Central memory CD8-positive, alpha-beta T cell (primary cell): ENCODE results near the gene NUDT11.
"Not testable (repeated sequence)": the region's sequence is repeated elsewhere in the genome, so short reads cannot be mapped to it uniquely, and the experiment has no call there.

ENCODE experiments used
- ATAC-seq: fragments of 150-1000 bp; cut with Tn5 transposase; replicated peaks from 2 replicates; pipeline ENCODE4 v1.10.0; 2022; ENCODE audit warnings: mild to moderate bottlenecking, moderate FRiP score, moderate number of reproducible peaks; ENCODE audit not compliant: poor library complexity, severe bottlenecking; ENCODE audit errors: extremely low read depth
- DNase-seq, 2 donors: peaks; one replicate each; pipeline ENCODE4 v3.0.0; 2021; ENCODE audit warnings: low spot score in 2 of 2
- H3K27ac Mint-ChIP-seq: one replicate; pipeline ENCODE4 v1.8.0; 2022; ENCODE audit warnings: low read depth, mild to moderate bottlenecking, moderate library complexity, mixed read lengths
- H3K27me3 Mint-ChIP-seq: one replicate; pipeline ENCODE4 v1.8.0; 2022; ENCODE audit warnings: mixed read lengths
- H3K36me3 Mint-ChIP-seq: one replicate; pipeline ENCODE4 v1.8.0; 2022; ENCODE audit warnings: mild to moderate bottlenecking, moderate library complexity, mixed read lengths; ENCODE audit not compliant: insufficient read depth
- H3K4me1 Mint-ChIP-seq: one replicate; pipeline ENCODE4 v1.8.0; 2022; ENCODE audit warnings: mixed read lengths
- H3K4me3 Mint-ChIP-seq: one replicate; pipeline ENCODE4 v1.8.0; 2022; ENCODE audit warnings: mild to moderate bottlenecking, moderate library complexity, mixed read lengths
- H3K9me3 Mint-ChIP-seq: one replicate; pipeline ENCODE4 v1.8.0; 2022; ENCODE audit warnings: mixed read lengths

NUDT11 gene

GRCh38 chrX:51496501-51497291 is at the start of gene NUDT11:
TSS of gene NUDT11 (minus strand) at chrX:51496592. CDS start at chrX:51496444, 148 bp downstream.
- Mint-ChIP-seq H3K36me3 (no peaks in the 10 kb centered on the region), H3K27me3 (peaks cover 29% of the 10 kb centered on the region), H3K27ac (no peak within 1 kb of the TSS), H3K9me3 (no peaks in the 10 kb centered on the region), H3K4me1 (peaks cover 13% of the 10 kb centered on the region), H3K4me3 (peak within 1 kb of the TSS; percentile 82)
- DNase-seq (no peak), ATAC-seq (peak; percentile 24)

- H3K36me3 Mint-ChIP-seq: no peaks in the 10 kb centered on the region
These were observed 24.0 kb upstream of the NUDT11 start for GRCh38 chrX:51520393-51520792.

GRCh38 chrX:51519131-51519530 is 22.7 kb upstream of the NUDT11 start:
- not testable (repeated sequence) for ATAC-seq, H3K4me1 Mint-ChIP-seq, H3K27ac Mint-ChIP-seq, H3K4me3 Mint-ChIP-seq, H3K36me3 Mint-ChIP-seq, H3K9me3 Mint-ChIP-seq, DNase-seq, H3K27me3 Mint-ChIP-seq

More at GRCh38 chrX:51520393-51520792, 24.0 kb upstream of the NUDT11 start:
- Mint-ChIP-seq H3K4me3 (no peak overlapping the region), H3K9me3 (peaks cover under 1% of the 10 kb centered on the region), H3K27ac (no peak overlapping the region), H3K27me3 (peaks cover 7% of the 10 kb centered on the region), H3K4me1 (no peaks in the 10 kb centered on the region)
- DNase-seq (no peak), ATAC-seq (no peak)

- DNase-seq (no peak), ATAC-seq (no peak)
- H3K9me3 Mint-ChIP-seq: no peaks in the 10 kb centered on the region
- H3K4me3 Mint-ChIP-seq: no peak overlapping the region
- H3K27me3 Mint-ChIP-seq: peaks cover 7% of the 10 kb centered on the region
- H3K27ac Mint-ChIP-seq: no peak overlapping the region
- H3K4me1 Mint-ChIP-seq: no peaks in the 10 kb centered on the region
- no peaks in the 10 kb centered on the region for H3K36me3 Mint-ChIP-seq
These were observed 11.2 kb upstream of the NUDT11 start for GRCh38 chrX:51507551-51507950.

- H3K27me3 Mint-ChIP-seq: peaks cover 29% of the 10 kb centered on the region
- H3K36me3 Mint-ChIP-seq, H3K27ac Mint-ChIP-seq, DNase-seq, H3K9me3 Mint-ChIP-seq, ATAC-seq: not testable (repeated sequence)
- peaks cover 13% of the 10 kb centered on the region for H3K4me1 Mint-ChIP-seq
- peak overlapping the region; percentile 82 for H3K4me3 Mint-ChIP-seq
These were observed 497 bp downstream of the NUDT11 start for GRCh38 chrX:51495701-51496488.

GRCh38 chrX:51494409-51494808 is 2.0 kb downstream of the NUDT11 start:
- H3K27me3 Mint-ChIP-seq: peaks cover 29% of the 10 kb centered on the region
- no peak overlapping the region for H3K4me3 Mint-ChIP-seq
- H3K9me3 Mint-ChIP-seq: no peaks in the 10 kb centered on the region
- no peaks in the 10 kb centered on the region for H3K36me3 Mint-ChIP-seq
- no peak for ATAC-seq
- H3K27ac Mint-ChIP-seq: no peak overlapping the region
- peaks cover 13% of the 10 kb centered on the region for H3K4me1 Mint-ChIP-seq
- DNase-seq: no peak

- Mint-ChIP-seq H3K36me3 (no peaks in the 10 kb centered on the region), H3K9me3 (no peaks in the 10 kb centered on the region), H3K4me1 (no peaks in the 10 kb centered on the region), H3K27ac (no peak overlapping the region), H3K27me3 (no peaks in the 10 kb centered on the region), H3K4me3 (no peak overlapping the region)
- no peak for DNase-seq
- ATAC-seq: no peak
These were observed 8.5 kb downstream of the NUDT11 start for GRCh38 chrX:51487960-51488267.

GRCh38 chrX:51484616-51485015 is 11.8 kb downstream of the NUDT11 start:
- H3K27me3 Mint-ChIP-seq: no peaks in the 10 kb centered on the region
- H3K4me1 Mint-ChIP-seq: no peaks in the 10 kb centered on the region
- DNase-seq: no peak
- no peaks in the 10 kb centered on the region for H3K36me3 Mint-ChIP-seq
- no peak overlapping the region for H3K27ac Mint-ChIP-seq
- no peaks in the 10 kb centered on the region for H3K9me3 Mint-ChIP-seq
- no peak overlapping the region for H3K4me3 Mint-ChIP-seq
- ATAC-seq: no peak

GRCh38 chrX:51482411-51482810 is 14.0 kb downstream of the NUDT11 start:
- not testable (repeated sequence) for H3K4me3 Mint-ChIP-seq, H3K4me1 Mint-ChIP-seq, H3K27me3 Mint-ChIP-seq, H3K9me3 Mint-ChIP-seq, ATAC-seq, H3K36me3 Mint-ChIP-seq, DNase-seq, H3K27ac Mint-ChIP-seq

- Mint-ChIP-seq H3K27me3 (no peaks in the 10 kb centered on the region), H3K4me3 (no peak overlapping the region), H3K9me3 (no peaks in the 10 kb centered on the region), H3K36me3 (no peaks in the 10 kb centered on the region), H3K4me1 (no peaks in the 10 kb centered on the region), H3K27ac (no peak overlapping the region)
- ATAC-seq (no peak), DNase-seq (no peak)
These were observed 19.5 kb downstream of the NUDT11 start for GRCh38 chrX:51476930-51477329.

- Mint-ChIP-seq H3K36me3 (no peaks in the 10 kb centered on the region), H3K4me1 (no peaks in the 10 kb centered on the region), H3K27me3 (no peaks in the 10 kb centered on the region), H3K9me3 (no peaks in the 10 kb centered on the region), H3K27ac (no peak overlapping the region), H3K4me3 (no peak overlapping the region)
- ATAC-seq: no peak
- no peak for DNase-seq
These were observed 33.1 kb downstream of the NUDT11 start for GRCh38 chrX:51463322-51463721.

GRCh38 chrX:51461053-51462044 is 35.0 kb downstream of the NUDT11 start:
- Mint-ChIP-seq H3K27ac (no peak overlapping the region), H3K4me1 (no peaks in the 10 kb centered on the region), H3K36me3 (no peaks in the 10 kb centered on the region), H3K4me3 (no peak overlapping the region), H3K27me3 (no peaks in the 10 kb centered on the region), H3K9me3 (no peaks in the 10 kb centered on the region)
- DNase-seq: no peak
- ATAC-seq: no peak
